Activated effector memory CD4-positive, alpha-beta T cell treated with anti-CD3 and anti-CD28 coated beads, Interleukin-2, amount 50 U/mL, for 16 hours (primary cell): ENCODE results near the gene SLCO6A1.

Experiments used
- DNase-seq: peaks from one replicate; pipeline ENCODE4 v3.0.0-alpha.2; 2020

The SLCO6A1 gene

GRCh38 chr5:102451082-102451481 lies 47.7 kb downstream of the SLCO6A1 start:
- no peak for DNase-seq

- no peak for DNase-seq
Measured at GRCh38 chr5:102450313-102450990, 48.3 kb downstream of the SLCO6A1 start.

GRCh38 chr5:102433473-102433872 lies 65.3 kb downstream of the SLCO6A1 start:
- no peak for DNase-seq

GRCh38 chr5:102421647-102422046 lies 77.2 kb downstream of the SLCO6A1 start:
- no peak for DNase-seq

GRCh38 chr5:102418531-102418930 lies 80.3 kb downstream of the SLCO6A1 start:
- DNase-seq, result no peak

GRCh38 chr5:102414448-102414847 lies 84.4 kb downstream of the SLCO6A1 start:
- DNase-seq, result no peak

GRCh38 chr5:102388235-102388634 lies 110.6 kb downstream of the SLCO6A1 start:
- no peak for DNase-seq

GRCh38 chr5:102385365-102385764 lies 113.4 kb downstream of the SLCO6A1 start:
- DNase-seq, result no peak

GRCh38 chr5:102380174-102380573 lies 118.6 kb downstream of the SLCO6A1 start:
- DNase-seq, result no peak

GRCh38 chr5:102375876-102376275 lies 122.9 kb downstream of the SLCO6A1 start:
- DNase-seq, result no peak

GRCh38 chr5:102375272-102375671 lies 123.5 kb downstream of the SLCO6A1 start:
- no peak for DNase-seq

- no peak for DNase-seq
Measured at GRCh38 chr5:102368392-102368791, 130.4 kb downstream of the SLCO6A1 start.

GRCh38 chr5:102341681-102342288 lies 157.0 kb downstream of the SLCO6A1 start:
- no peak for DNase-seq

- DNase-seq, result no peak
Measured at GRCh38 chr5:102324714-102325113, 174.1 kb downstream of the SLCO6A1 start.
